Measurements from ENCODE around the gene ZFYVE16.

ZFYVE16 gene

GRCh38 chr5:80504833-80505232, 97.0 kb downstream of the ZFYVE16 start:
- Histone ChIP-seq H3K4me3 (ENCODE audit: low read depth, low read length) (no peak overlapping the region), H3K36me3 (ENCODE audit: control insufficient read depth in 1 of 2, insufficient read depth in 2 of 2, low read length in 2 of 2) (no peaks in the 10 kb centered on the region), H3K23ac (ENCODE audit: low read length) (no peak overlapping the region), H3K9me3 (ENCODE audit: insufficient read depth, low read depth, low read length) (no peaks in the 10 kb centered on the region), H2BK12ac (ENCODE audit: low read length) (no peak overlapping the region), H4K12ac (ENCODE audit: low read depth, low read length) (no peak overlapping the region), H4K8ac (ENCODE audit: low read depth, low read length) (no peak overlapping the region), H3K79me1 (ENCODE audit: low read length) (no peaks in the 10 kb centered on the region), H3K9ac (ENCODE audit: low read length) (no peak overlapping the region), H3K79me2 (ENCODE audit: control insufficient read depth, insufficient read depth, low read length, poor library complexity) (no peaks in the 10 kb centered on the region), H3K18ac (ENCODE audit: low read length) (no peak overlapping the region), H3K14ac (ENCODE audit: low read length) (no peak overlapping the region), H2BK5ac (ENCODE audit: low read depth, low read length, poor library complexity) (no peak overlapping the region), H3K27ac (ENCODE audit: low read depth, low read length) (no peak overlapping the region), H2BK120ac (ENCODE audit: insufficient read depth, low read length, poor library complexity) (no peak overlapping the region), H3K4ac (ENCODE audit: low read depth, low read length) (no peak overlapping the region), H4K91ac (ENCODE audit: low read depth, low read length) (no peak overlapping the region), H3K4me1 (ENCODE audit: control insufficient read depth in 1 of 2, insufficient read depth in 2 of 2, low read length in 2 of 2) (no peaks in the 10 kb centered on the region), H3K27me3 (ENCODE audit: insufficient read depth, low read length) (no peaks in the 10 kb centered on the region), H2AFZ (ENCODE audit: insufficient read depth, low read length, poor library complexity) (no peak overlapping the region), H2AK5ac (ENCODE audit: low read length) (no peak overlapping the region), H3K4me2 (ENCODE audit: low read length) (no peak overlapping the region)
- DNase-seq = no peak
- no CpG with 5 or more reads among the region's 1 CpG for WGBS (ENCODE audit: extremely low coverage, insufficient coverage, insufficient read length)

DNA sequence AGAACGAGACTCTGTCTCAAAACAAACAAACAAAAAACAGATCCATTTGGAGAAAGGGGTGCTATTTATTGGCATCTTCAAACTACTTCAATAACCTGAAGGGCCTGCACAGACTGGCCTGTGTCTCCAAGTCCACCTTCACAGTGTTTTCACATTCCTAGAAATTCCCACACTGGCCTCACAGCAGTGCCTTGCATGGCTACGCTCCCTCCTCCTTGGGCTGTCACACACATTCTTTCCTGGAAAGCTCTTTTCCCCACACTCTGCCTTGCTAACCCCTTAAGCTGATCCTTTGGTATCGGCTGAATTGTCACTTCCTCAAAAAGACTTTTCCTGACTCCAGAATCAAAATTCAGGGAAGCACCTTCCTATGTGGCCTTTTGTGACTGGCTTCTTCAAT, 99.8 kb downstream of the ZFYVE16 start:
- H3K9me3 ChIP-seq (ENCODE audit: insufficient read depth, low read depth, low read length) = no peaks in the 10 kb centered on the region
- H4K12ac ChIP-seq (ENCODE audit: low read depth, low read length) = no peak overlapping the region
- H3K4me3 ChIP-seq (ENCODE audit: low read depth, low read length) = no peak overlapping the region
- no peak overlapping the region for H3K27ac ChIP-seq (ENCODE audit: low read depth, low read length)
- no peak overlapping the region for H2AFZ ChIP-seq (ENCODE audit: insufficient read depth, low read length, poor library complexity)
- no peaks in the 10 kb centered on the region for H3K4me1 ChIP-seq (ENCODE audit: control insufficient read depth in 1 of 2, insufficient read depth in 2 of 2, low read length in 2 of 2)
- H4K91ac ChIP-seq (ENCODE audit: low read depth, low read length) = no peak overlapping the region
- no peaks in the 10 kb centered on the region for H3K79me2 ChIP-seq (ENCODE audit: control insufficient read depth, insufficient read depth, low read length, poor library complexity)
- no peak overlapping the region for H2BK5ac ChIP-seq (ENCODE audit: low read depth, low read length, poor library complexity)
- no peak overlapping the region for H3K18ac ChIP-seq (ENCODE audit: low read length)
- no peaks in the 10 kb centered on the region for H3K36me3 ChIP-seq (ENCODE audit: control insufficient read depth in 1 of 2, insufficient read depth in 2 of 2, low read length in 2 of 2)
- H2AK5ac ChIP-seq (ENCODE audit: low read length) = no peak overlapping the region
- no peaks in the 10 kb centered on the region for H3K79me1 ChIP-seq (ENCODE audit: low read length)
- H3K23ac ChIP-seq (ENCODE audit: low read length) = no peak overlapping the region
- H3K14ac ChIP-seq (ENCODE audit: low read length) = no peak overlapping the region
- no peaks in the 10 kb centered on the region for H3K27me3 ChIP-seq (ENCODE audit: insufficient read depth, low read length)
- no peak overlapping the region for H4K8ac ChIP-seq (ENCODE audit: low read depth, low read length)
- H2BK12ac ChIP-seq (ENCODE audit: low read length) = no peak overlapping the region
- no peak for DNase-seq
- WGBS (ENCODE audit: extremely low coverage, insufficient coverage, insufficient read length) = no CpG with 5 or more reads among the region's 3 CpGs
- H3K4ac ChIP-seq (ENCODE audit: low read depth, low read length) = no peak overlapping the region
- no peak overlapping the region for H2BK120ac ChIP-seq (ENCODE audit: insufficient read depth, low read length, poor library complexity)
- no peak overlapping the region for H3K4me2 ChIP-seq (ENCODE audit: low read length)
- no peak overlapping the region for H3K9ac ChIP-seq (ENCODE audit: low read length)

- Histone ChIP-seq H2BK5ac (ENCODE audit: low read depth, low read length, poor library complexity) (no peak overlapping the region), H4K8ac (ENCODE audit: low read depth, low read length) (no peak overlapping the region), H3K79me2 (ENCODE audit: control insufficient read depth, insufficient read depth, low read length, poor library complexity) (no peaks in the 10 kb centered on the region), H2AK5ac (ENCODE audit: low read length) (no peak overlapping the region), H3K4ac (ENCODE audit: low read depth, low read length) (no peak overlapping the region), H3K79me1 (ENCODE audit: low read length) (no peaks in the 10 kb centered on the region), H3K36me3 (ENCODE audit: control insufficient read depth in 1 of 2, insufficient read depth in 2 of 2, low read length in 2 of 2) (peaks cover 0 to 2% of the 10 kb centered on the region in 2 experiments), H2BK120ac (ENCODE audit: insufficient read depth, low read length, poor library complexity) (no peak overlapping the region), H3K14ac (ENCODE audit: low read length) (no peak overlapping the region), H4K12ac (ENCODE audit: low read depth, low read length) (no peak overlapping the region), H3K4me2 (ENCODE audit: low read length) (no peak overlapping the region), H3K27me3 (ENCODE audit: insufficient read depth, low read length) (no peaks in the 10 kb centered on the region), H2AFZ (ENCODE audit: insufficient read depth, low read length, poor library complexity) (no peak overlapping the region), H3K4me3 (ENCODE audit: low read depth, low read length) (no peak overlapping the region), H3K9ac (ENCODE audit: low read length) (no peak overlapping the region), H3K4me1 (ENCODE audit: control insufficient read depth in 1 of 2, insufficient read depth in 2 of 2, low read length in 2 of 2) (no peaks in the 10 kb centered on the region), H3K23ac (ENCODE audit: low read length) (no peak overlapping the region), H3K27ac (ENCODE audit: low read depth, low read length) (no peak overlapping the region), H4K91ac (ENCODE audit: low read depth, low read length) (no peak overlapping the region), H2BK12ac (ENCODE audit: low read length) (no peak overlapping the region), H3K9me3 (ENCODE audit: insufficient read depth, low read depth, low read length) (no peaks in the 10 kb centered on the region), H3K18ac (ENCODE audit: low read length) (no peak overlapping the region)
- no peak for DNase-seq
- WGBS (ENCODE audit: extremely low coverage, insufficient coverage, insufficient read length) = no CpG with 5 or more reads among the region's 6 CpGs
Measured at GRCh38 chr5:80508844-80509243, 101.0 kb downstream of the ZFYVE16 start.

GRCh38 chr5:80509362-80509761, 101.5 kb downstream of the ZFYVE16 start:
- H2BK12ac ChIP-seq (ENCODE audit: low read length) = no peak overlapping the region
- no peak for DNase-seq
- no peak overlapping the region for H2BK120ac ChIP-seq (ENCODE audit: insufficient read depth, low read length, poor library complexity)
- peaks cover 0 to 2% of the 10 kb centered on the region in 2 experiments for H3K36me3 ChIP-seq (ENCODE audit: control insufficient read depth in 1 of 2, insufficient read depth in 2 of 2, low read length in 2 of 2)
- H3K9me3 ChIP-seq (ENCODE audit: insufficient read depth, low read depth, low read length) = no peaks in the 10 kb centered on the region
- no peak overlapping the region for H3K27ac ChIP-seq (ENCODE audit: low read depth, low read length)
- no peak overlapping the region for H3K18ac ChIP-seq (ENCODE audit: low read length)
- H3K4ac ChIP-seq (ENCODE audit: low read depth, low read length) = no peak overlapping the region
- no peak overlapping the region for H2AFZ ChIP-seq (ENCODE audit: insufficient read depth, low read length, poor library complexity)
- no peaks in the 10 kb centered on the region for H3K27me3 ChIP-seq (ENCODE audit: insufficient read depth, low read length)
- WGBS (ENCODE audit: extremely low coverage, insufficient coverage, insufficient read length) = no CpG with 5 or more reads among the region's 4 CpGs
- no peak overlapping the region for H2BK5ac ChIP-seq (ENCODE audit: low read depth, low read length, poor library complexity)
- H3K4me1 ChIP-seq (ENCODE audit: control insufficient read depth in 1 of 2, insufficient read depth in 2 of 2, low read length in 2 of 2) = no peaks in the 10 kb centered on the region
- H4K8ac ChIP-seq (ENCODE audit: low read depth, low read length) = no peak overlapping the region
- no peak overlapping the region for H3K9ac ChIP-seq (ENCODE audit: low read length)
- no peak overlapping the region for H3K14ac ChIP-seq (ENCODE audit: low read length)
- H3K4me3 ChIP-seq (ENCODE audit: low read depth, low read length) = no peak overlapping the region
- no peak overlapping the region for H3K4me2 ChIP-seq (ENCODE audit: low read length)
- no peaks in the 10 kb centered on the region for H3K79me2 ChIP-seq (ENCODE audit: control insufficient read depth, insufficient read depth, low read length, poor library complexity)
- H4K91ac ChIP-seq (ENCODE audit: low read depth, low read length) = no peak overlapping the region
- H3K23ac ChIP-seq (ENCODE audit: low read length) = no peak overlapping the region
- H2AK5ac ChIP-seq (ENCODE audit: low read length) = no peak overlapping the region
- H3K79me1 ChIP-seq (ENCODE audit: low read length) = no peaks in the 10 kb centered on the region
- H4K12ac ChIP-seq (ENCODE audit: low read depth, low read length) = no peak overlapping the region
